ENCODE data around the gene KLHL29.

- TF ChIP-seq CTCF (IDR thresholded peaks at IDR 0.05) (no peak), POLR2A (IDR thresholded peaks at IDR 0.05) (no peak)
Observed at GRCh38 chr2:23659773-23660172, 274.8 kb downstream of the KLHL29 start.
